ENCODE measurements around the gene TMEM143. TPM values are rescaled to one million over a fixed set of nuclear protein-coding genes. Genes with fewer than 3 reads are reported as not detected.
A peak's percentile ranks its signal among the peaks of the same experiment; 100 is the strongest.
"Not testable (repeated sequence)": the region's sequence is repeated elsewhere in the genome, so short reads cannot be mapped to it uniquely, and the experiment has no call there.

The TMEM143 gene
- 12.5 TPM for polyA plus RNA-seq (ENCODE audit: insufficient read length)
- long read RNA-seq, donor 1, partial matches to known transcripts, result 0 of 3 reads
- long read RNA-seq, donor 1, other reads (novel, unspliced or antisense), result 0 of 3 reads
- long read RNA-seq, donor 2, partial matches to known transcripts, result 0 of 5 reads
- long read RNA-seq, donor 2, other reads (novel, unspliced or antisense), result 0 of 5 reads
- long read RNA-seq, donor 3, partial matches to known transcripts, result 0 of 5 reads
- long read RNA-seq, donor 3, other reads (novel, unspliced or antisense), result 0 of 5 reads
- long read RNA-seq, donor 4, result 0 reads
- long read RNA-seq, donor 5, partial matches to known transcripts, result 0 of 2 reads
- long read RNA-seq, donor 5, other reads (novel, unspliced or antisense), result 0 of 2 reads
- long read RNA-seq, donor 6, partial matches to known transcripts, result 0 of 3 reads
- long read RNA-seq, donor 6, other reads (novel, unspliced or antisense), result 0 of 3 reads
- long read RNA-seq, donor 7, partial matches to known transcripts, result 0 of 5 reads
- long read RNA-seq, donor 7, other reads (novel, unspliced or antisense), result 0 of 5 reads
- long read RNA-seq, donor 8, result 0 reads

DNA sequence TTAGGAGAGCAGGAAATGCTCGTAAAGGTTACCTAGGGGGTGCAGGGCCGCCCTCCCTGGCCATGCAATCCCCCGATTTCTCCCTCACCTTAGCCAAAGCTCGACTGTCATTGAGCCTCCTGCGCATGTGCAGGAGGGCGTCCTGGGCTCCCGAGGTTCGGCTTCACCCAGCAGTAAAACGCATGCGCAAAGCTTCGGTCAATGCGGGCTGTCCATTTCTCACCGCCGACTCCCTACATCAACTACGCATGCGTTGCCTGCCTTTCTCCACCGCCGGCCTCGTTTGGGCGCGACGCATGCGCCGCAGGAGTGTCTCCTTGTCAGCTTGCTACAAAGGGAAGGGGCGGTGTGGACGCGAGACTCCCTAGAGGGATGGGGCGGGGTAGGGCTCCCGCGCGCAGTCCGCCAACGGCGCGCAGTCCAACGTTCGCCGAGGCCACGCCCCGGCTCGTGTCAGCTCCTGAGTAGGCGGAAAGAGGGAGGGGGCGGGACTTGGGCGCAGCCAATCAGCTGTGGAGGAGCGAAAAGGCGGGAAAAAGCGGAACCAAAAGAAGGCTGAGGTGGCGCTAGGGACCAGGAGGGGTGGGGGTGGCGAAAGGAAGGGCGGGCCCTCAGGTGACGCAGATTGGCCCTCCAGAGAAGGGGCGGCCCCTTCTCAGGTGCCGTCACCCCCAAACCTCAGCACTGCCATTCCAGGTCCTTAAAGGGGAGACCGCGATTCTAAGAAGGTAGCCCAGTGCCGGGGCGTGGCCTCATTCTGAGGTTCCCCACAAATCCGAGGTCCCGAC lies at the start of gene TMEM143, which contains the start of gene SYNGR4:
TSS of gene TMEM143 (minus strand) at position 131 of the 788 bp plus-strand sequence. CDS start at position 111, 20 bp downstream.
TSS of gene SYNGR4 (plus strand) at position 558 of the 788 bp plus-strand sequence. CDS start 1,476 bp downstream, outside the sequence.
- peak; percentile 100 for DNase-seq

DNA sequence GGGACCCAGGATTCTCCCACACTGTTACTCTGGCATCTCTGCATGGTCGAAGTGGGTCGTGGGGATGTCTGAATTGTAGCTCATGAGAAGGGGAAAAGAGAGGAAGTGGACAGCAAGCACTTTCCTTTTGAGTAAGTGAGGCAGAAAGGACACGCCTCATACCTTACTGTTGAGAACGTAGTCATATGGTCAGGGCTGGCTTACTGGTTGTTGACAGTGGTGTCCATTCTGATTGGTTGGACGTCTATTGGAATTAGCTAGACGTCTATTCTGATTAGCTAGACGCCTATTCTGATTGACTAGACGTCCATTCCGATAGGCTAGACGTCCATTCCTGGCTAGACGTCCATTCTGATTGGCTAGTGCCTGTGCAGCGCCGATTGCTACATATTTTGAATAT lies 42.1 kb upstream of the TMEM143 start:
- no peak for DNase-seq

DNA sequence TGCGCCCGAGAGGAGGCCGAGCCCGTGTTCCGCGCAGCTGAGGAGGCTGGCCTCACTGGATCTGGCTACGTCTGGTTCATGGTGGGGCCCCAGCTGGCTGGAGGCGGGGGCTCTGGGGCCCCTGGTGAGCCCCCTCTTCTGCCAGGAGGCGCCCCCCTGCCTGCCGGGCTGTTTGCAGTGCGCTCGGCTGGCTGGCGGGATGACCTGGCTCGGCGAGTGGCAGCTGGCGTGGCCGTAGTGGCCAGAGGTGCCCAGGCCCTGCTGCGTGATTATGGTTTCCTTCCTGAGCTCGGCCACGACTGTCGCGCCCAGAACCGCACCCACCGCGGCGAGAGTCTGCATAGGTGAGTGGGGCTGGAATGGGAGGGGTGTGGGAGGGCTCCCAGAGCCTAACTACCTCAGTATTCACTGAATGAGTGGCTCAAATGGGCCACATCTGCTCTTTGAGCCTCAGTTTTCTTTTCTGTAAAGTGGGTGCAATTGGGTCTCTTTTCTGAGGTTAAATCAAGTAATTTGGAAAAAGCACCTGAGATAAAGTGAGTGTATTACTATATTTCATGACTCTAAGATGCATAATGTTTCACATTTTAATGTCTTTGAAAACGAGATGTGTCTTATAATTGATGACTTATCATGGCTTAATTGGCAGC lies 41.4 kb upstream of the TMEM143 start:
- no peak for DNase-seq

DNA sequence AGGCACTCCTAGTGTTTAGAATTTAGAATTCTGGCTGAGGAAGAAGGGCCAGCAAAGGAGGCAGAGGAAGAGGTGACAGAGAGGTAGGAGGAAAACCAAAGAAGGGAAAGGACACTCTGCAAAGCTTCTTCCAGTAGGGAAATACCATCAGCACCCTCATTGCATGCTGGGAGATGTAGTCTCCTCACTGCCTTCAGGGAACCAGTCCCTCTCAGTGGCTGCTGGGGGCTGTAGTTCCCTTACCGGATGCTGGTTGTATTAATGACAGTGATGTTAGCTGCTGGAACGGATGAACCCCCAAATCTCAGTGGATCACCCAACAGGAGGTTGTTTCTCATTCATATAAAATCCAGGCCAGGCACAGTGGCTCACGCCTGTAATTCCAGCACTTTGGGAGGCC lies 39.9 kb upstream of the TMEM143 start:
- no peak for DNase-seq

DNA sequence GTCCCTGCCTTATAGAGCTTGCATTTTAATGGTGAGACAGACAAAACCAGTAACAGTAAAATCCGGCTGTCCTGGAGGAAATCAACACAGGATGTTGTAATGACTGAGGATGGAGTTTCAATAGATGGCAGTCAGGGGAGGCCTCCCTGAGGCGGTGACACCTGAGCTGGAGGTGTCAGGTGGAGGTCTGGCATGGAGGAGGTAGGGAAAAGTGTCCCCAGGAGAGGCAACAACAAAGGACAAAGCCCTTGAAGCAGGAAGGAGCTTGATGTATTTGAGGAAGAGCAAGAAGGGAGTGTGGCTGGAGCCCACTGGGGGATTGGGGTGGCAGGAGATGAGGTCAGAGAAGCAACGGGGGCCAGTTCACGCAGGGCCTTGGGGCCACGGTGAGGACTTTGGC lies 37.5 kb upstream of the TMEM143 start:
- no peak for DNase-seq

DNA sequence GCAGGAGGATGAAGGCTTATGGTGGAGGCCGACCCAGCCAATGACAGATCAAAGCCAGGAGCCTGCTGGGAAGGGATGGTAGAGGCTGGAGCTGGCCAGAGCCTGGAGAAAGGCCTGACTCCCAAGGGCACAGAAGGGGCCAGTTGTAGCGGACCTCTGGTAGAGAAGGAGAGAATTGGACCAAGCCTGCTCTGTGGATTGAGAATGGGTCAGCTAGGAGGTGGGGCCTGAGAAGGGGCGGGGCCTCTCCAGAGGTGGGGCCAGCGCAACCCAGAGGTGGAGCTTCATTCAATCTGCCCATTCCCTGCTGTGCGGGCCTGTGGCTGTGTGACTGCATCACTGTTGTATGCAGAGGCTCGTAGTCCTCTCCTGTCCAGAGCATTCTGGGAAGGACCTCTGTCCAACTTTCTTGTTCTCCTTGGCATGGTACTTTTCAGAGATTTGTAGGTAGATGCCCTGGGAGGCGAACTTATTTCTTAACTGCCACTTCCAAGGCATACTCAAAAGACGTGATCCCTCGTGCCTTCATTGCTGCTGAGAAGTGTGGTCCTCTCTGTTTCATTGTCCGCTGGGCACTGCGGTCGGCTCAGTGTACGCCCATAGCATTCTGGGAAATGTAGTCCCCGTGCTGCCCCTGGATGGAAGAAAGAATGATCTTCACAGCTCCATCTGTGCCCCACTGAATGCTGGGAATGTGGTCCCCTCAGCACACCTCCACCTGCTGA lies 36.4 kb upstream of the TMEM143 start:
- no peak for DNase-seq

DNA sequence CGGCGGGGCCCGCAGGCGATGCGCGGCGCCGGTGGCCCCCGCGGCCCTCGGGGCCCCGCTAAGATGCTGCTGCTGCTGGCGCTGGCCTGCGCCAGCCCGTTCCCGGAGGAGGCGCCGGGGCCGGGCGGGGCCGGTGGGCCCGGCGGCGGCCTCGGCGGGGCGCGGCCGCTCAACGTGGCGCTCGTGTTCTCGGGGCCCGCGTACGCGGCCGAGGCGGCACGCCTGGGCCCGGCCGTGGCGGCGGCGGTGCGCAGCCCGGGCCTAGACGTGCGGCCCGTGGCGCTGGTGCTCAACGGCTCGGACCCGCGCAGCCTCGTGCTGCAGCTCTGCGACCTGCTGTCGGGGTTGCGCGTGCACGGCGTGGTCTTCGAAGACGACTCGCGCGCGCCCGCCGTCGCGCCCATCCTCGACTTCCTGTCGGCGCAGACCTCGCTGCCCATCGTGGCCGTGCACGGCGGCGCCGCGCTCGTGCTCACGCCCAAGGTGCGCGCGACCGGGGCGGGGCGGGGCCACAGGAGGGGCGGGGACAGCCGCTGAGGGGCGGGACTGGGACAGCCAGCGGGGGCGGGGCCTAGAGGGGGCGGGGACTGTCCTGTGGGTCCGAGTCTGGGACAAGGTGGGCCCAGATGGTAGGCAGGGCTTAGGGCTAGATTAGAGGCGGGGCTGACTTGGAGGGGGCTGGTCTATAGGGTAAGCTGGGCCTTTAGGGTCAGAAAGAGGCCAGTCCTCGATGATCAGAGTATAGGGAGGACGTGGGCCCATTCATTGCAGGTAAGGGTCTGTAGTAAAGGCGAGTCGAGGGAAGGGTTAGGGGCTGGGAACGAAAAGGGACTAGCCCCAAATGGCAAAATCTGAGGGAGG lies 34.9 kb upstream of the TMEM143 start:
- no peak for DNase-seq

DNA sequence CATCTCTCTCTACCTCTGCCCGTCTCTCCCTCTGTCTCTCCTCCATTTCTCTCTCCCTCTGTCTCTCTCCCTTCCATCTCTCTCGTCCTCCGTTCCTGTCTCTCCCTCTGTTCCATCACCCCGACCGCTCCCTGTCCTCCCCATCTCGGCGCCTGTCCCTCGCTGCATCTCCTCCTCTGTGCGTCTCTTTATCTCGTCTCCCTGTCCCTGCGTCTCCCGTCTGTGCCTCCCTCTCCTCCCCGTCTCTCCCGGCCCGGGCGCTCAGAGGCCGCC lies 34.3 kb upstream of the TMEM143 start:
- no peak for DNase-seq

DNA sequence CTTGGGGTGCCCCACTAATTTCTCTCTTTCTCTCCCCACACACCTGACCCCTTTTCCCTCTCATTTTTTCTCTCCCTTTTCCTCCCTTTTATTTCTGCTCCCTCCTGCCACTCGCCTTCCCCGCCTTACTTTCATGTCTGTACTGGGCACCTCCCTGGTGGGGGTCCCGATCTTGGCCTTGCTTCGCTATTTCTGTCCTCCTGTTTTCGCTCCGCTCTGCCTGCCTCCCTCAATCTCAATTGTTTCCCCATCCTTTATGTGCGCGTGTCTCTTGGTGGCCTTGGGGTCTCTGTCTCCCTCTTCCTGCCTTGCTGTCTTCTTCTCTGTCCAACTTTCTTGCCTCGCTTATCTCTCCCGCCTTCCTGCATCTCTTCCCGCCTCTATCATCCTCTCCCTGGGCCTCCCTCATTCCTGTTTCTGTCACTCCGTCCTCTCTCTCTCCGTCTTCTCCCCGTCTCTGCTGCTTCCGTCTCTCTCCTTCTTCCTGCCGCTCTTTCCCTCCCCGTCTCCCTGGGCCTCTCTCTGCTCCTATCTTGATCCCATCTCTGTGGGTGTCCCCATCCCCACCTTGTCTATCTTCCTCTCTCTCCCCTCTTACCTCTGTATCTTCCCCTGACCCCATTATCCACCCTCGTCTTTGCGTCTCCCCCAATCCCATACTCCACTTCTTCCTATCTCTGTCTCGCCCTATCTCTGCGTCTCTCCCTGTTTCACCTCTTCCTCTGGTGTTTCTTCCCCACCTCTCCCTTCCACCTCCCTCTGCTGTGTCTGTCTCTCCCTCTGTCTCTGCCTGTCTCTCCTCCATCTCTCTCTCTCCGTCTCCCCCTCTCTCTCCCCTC lies 33.7 kb upstream of the TMEM143 start:
- no peak for DNase-seq

DNA sequence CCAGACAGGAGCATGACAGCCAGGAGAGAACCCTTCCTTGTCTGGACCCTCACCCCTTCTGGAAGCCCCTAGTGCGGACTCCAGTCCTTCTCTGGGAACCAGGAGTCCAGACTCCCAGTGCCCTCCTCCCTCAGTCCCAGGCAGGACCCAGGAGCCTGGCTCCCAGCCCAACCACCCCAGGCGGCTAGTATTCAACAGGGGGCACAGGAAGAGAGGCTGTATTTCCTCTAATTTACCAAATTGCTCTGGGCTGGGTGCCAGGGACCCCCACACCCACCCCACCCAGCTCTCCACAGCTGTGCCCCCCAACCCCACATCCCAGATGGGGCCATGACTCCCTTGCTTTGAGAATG lies 33.1 kb upstream of the TMEM143 start:
- no peak for DNase-seq

DNA sequence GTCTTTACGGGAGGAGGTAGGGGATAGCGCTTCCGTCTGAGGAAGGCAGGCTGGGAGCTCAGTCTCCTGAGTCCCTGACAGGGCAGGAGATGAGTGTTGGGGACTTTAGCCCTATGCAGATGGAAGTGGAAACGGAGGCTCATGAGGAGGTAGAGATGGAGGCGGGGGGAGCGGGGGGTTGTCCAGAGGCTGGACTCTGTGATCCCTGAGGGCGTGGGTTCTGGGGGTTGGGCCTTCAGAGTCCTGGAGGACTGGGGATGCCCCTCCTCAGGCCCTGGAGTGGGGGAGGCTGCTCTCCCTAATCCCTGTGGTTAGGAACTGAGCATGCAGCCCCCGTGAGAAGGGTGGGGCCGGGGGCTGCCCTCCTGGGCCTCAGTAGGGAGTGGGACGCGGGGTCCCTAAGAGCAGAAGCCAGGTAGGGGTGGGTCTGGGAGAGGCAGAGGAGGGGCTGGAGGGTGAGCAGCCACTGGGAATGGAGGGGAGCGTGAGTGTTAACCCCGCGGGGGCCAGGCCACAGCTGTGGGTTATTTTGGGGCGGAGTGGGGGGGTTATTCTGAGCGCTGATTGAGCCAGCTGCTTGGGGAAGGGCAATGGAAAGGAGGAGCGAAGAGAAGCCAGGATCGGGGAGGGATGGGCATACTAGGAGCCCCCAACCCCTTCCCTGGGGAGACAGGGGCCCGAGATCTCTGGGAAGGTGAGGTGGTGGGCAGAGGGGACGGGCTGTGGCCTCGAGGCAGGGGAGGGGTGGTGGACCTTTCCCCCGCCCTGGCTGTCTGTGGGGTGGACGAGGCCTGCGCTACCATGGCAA lies 32.5 kb upstream of the TMEM143 start:
- DNase-seq, result no peak

DNA sequence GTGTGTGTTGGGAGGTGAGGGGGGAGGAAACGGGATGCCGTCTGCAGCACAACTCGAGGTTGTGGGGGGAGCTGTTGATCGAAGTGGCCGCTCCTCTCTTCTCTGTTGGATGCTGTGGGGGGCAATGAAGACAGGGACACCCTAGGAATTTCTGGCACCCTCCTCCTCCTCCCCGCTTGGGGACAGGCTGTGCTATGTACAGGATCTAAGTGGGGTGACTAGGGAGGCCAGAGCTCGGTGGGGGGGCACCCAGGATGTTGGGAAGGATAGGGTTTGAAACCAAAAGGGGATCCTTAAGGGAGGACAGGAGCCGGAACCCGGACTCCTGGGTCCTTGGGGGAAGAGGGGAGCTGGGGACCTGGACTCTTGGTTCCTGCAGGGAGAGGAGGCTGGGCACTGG lies 31.8 kb upstream of the TMEM143 start:
- no peak for DNase-seq

DNA sequence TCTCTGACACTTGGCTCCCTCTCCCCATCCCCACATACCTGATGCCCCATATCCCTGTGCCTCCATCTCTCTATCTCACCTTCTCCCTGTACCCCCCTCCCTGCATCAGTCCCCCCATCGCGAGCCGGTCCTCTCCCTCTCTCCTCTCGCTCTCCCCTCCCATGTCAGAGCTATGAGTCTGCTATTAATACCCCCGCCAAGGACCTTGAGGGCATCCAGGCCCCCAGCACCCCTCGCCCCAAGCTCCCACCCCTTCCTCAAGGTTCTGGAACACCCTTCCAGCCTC lies 31.4 kb upstream of the TMEM143 start:
- DNase-seq, result no peak

DNA sequence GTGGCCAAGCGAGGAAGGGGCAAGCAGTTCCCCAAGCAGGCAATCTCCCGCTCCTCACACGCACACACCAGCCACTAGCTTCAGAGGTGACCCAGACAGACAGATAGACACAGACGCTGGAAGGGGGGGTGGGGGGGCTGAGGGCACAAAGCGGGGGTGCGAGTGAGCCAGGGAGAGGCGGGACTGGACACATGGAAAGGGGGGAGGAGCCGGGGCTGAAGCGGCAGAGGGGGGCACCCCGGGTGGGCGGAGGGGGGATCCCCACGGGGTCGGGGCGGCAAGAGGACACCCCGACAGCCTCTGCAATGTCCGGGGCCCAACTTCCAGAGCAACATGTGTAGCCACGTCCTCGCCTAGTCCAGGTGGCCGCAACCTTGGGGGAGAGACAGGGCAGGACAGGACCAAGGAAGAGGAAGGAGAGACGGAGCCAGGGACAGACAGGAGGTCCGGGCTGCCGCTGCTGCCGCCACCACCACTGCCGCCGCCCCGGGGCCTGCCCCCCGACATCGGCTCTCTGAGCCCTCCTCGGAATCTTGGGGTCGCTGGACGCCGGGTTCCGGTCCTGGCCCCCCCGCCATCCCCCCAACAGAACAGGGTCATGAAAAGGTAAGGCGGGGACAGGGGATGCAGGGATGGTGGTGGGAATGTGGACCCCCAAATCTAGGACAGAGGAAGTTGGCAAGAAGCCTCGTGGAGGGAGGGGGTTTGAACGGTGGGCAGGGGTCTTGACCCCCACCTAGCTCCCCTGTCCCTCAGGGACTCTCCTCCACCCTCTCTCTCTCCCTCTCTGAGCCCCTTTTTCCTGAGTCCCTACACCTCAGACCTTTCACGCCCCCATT lies 30.8 kb upstream of the TMEM143 start:
- DNase-seq, result no peak

DNA sequence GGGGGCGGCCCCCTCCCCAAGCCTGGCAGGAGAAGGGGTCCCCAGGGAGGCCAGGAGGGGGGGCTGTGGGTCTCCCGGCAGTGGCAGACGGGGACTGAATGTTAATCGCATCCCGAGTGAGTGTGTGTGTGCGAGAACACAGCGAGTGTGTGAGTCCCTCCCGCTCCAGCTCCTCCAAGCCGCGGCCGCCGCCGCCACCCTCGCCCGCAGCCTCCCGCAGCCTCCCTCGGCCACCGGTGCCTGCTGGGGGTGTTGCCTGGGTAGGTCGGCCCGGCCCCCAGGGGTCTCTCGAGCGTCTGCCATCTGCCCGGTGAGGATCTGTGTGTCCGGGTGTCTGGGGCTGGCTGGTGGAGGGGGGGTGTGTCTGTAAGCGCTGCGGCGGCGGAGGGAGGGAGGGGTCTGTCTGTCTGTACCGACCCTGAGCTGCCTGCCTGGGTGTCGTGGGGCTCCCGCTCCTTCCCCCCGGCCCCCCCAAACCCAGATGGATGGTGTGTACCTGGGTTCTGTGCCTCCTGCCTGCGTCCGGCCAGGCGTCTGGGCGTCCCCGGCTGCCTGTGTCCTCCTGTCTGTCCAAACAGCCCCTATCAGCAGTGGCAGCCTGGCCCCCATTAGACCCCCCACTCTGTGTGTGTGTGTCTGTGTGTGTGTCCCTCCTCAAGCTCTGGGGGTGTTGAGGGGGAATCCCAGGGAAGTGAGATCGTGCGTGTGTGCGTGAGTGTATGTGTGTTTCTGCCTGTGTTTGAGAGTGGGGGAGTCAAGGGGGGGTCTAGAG lies 30.0 kb upstream of the TMEM143 start, which contains the start of gene GRIN2D:
TSS of gene GRIN2D (plus strand) at position 110 of the 772 bp plus-strand sequence. CDS start 4,725 bp downstream, outside the sequence.
- no peak for DNase-seq

DNA sequence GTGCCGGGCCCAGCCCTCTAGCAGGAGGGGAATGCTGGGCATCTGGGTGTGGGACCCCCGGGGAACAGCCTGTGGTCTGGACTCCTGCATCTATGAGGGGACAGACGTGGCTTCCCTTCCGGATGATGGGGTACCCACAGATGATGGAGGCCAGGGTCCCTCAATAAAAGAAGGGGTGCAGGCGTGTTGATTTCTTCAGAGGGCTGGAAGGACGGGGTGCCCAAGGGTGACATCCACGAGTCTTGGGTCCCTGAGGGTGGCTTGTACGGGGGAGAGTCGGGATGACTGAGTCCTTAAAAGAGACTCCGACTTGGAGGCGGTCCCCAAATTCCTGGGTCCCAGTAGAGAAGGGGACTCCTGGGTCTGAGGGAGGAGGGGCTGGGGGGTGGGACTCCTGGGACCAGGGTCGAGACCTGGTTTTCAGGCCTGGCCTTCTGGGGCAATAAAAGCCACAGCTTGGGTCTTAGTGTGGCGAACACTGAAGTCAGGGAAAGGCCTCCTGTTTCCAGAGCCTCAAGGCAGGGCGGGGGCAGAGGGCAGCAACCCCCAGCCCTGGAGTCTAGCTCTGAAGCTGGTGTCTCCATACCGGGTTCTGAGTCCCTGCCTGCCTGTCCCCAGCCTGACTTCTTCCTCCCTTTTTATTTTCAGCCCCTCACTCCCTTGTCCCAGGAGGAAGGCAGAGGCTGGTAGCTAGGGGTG lies 29.3 kb upstream of the TMEM143 start:
- no peak for DNase-seq

DNA sequence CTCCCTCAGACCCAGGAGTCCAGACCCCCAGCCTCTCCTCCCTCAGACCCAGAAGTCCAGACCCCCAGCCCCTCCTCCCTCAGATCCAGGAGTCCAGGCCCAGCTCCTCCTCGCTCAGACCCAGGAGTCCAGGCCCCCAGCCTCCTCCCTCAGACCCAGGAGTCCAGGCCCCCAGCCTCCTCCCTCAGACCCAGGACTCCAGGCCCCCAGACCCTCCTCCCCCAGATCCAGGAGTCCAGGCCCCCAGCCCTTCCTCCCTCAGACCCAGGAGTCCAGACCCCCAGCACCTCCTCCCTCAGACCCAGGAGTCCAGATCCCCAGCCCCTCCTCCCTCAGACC lies 28.2 kb upstream of the TMEM143 start:
- DNase-seq, result not testable (repeated sequence)

Data from left kidney (tissue), 8 donors.